ENCODE data around the gene ZNF333. TPM values are rescaled to one million over a fixed set of nuclear protein-coding genes. Genes with fewer than 3 reads are reported as not detected.

Gene ZNF333
- total RNA-seq, 2 experiments from 2014 or later: 15.5 to 17.6 TPM

DNA sequence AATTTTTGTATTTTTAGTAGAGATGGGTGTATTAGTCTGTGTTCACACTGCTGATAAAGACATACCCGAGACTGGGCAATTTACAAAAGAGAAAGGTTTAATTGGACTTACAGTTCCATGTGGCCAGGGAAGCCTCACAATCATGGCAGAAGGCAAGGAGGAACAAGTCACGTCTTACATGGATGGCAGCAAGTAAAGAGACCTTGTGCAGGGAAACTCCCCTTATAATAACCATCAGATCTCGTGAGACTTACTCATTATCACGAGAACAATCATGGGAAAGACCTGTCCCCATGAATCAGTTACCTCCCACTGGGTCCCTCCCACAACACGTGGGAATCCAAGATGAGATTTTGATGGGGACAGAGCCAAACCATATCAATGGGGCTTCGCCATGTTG, 14.6 kb downstream of the ZNF333 start:
- Histone ChIP-seq H3K9me3 (ENCODE audit: control insufficient read depth in 1 of 2, insufficient read depth in 1 of 2, low read length in 2 of 2) (no peaks in the 10 kb centered on the region), H3K4me3 (ENCODE audit: low read length) (no peak overlapping the region), H3K27ac (ENCODE audit: low read depth in 1 of 2, low read length in 2 of 2) (no peak overlapping the region), H3K36me3 (ENCODE audit: insufficient read depth, low read length) (peaks cover 80% of the 10 kb centered on the region), H3K4me1 (ENCODE audit: insufficient read depth, low read length) (no peaks in the 10 kb centered on the region), H3K27me3 (ENCODE audit: control insufficient read depth in 1 of 2, insufficient read depth in 2 of 2, low read length in 2 of 2) (no peaks in the 10 kb centered on the region)
- intact Hi-C loops (cut with DNase I, micrococcal nuclease): no loop called here
- H3K9me3 Mint-ChIP-seq: no peaks in the 10 kb centered on the region
- DNase-seq (no peak), ATAC-seq (ENCODE audit: poor library complexity) (no peak)
- no peak overlapping the region for H3K4me3 Mint-ChIP-seq
- no peaks in the 10 kb centered on the region for H3K4me1 Mint-ChIP-seq (ENCODE audit: low read depth)
- H3K27me3 Mint-ChIP-seq: no peaks in the 10 kb centered on the region
- no peak for TF ChIP-seq CTCF (IDR thresholded peaks at IDR 0.05)
- CTCF ChIA-PET: no interaction called here
- peaks cover 96% of the 10 kb centered on the region for H3K36me3 Mint-ChIP-seq (ENCODE audit: low read depth)
- H3K27ac Mint-ChIP-seq: no peak overlapping the region
- POLR2A ChIA-PET: no interaction called here

DNA sequence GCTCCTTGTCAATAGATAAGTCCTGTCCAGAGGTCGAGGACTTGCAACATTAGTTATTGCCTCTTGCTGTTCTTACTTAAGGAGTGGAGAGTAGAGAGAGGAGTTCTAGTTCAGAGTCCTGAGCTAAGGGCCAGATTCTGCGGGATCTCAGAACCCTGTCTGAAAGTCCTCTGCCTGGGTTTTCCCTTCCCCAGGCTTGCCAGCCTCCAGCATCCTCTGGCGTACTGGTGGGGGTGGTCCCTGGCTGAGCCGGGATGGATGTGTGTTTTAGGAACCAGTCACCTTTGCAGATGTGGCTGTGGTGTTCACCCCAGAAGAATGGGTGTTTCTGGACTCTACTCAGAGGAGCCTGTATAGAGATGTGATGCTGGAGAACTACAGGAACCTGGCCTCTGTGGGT, 26.0 kb downstream of the ZNF333 start:
- no peak overlapping the region for H3K27ac ChIP-seq (ENCODE audit: low read depth in 1 of 2, low read length in 2 of 2)
- POLR2A ChIA-PET: no interaction called here
- no peak for TF ChIP-seq CTCF (IDR thresholded peaks at IDR 0.05)
- no peaks in the 10 kb centered on the region for H3K4me1 ChIP-seq (ENCODE audit: insufficient read depth, low read length)
- H3K36me3 ChIP-seq (ENCODE audit: insufficient read depth, low read length): peaks cover 59% of the 10 kb centered on the region
- Mint-ChIP-seq H3K27me3 (no peaks in the 10 kb centered on the region), H3K36me3 (ENCODE audit: low read depth) (peaks cover 99% of the 10 kb centered on the region), H3K9me3 (peaks cover 26% of the 10 kb centered on the region), H3K4me1 (ENCODE audit: low read depth) (no peaks in the 10 kb centered on the region), H3K27ac (no peak overlapping the region), H3K4me3 (no peak overlapping the region)
- peaks cover 61 to 67% of the 10 kb centered on the region in 2 experiments for H3K9me3 ChIP-seq (ENCODE audit: control insufficient read depth in 1 of 2, insufficient read depth in 1 of 2, low read length in 2 of 2)
- intact Hi-C loops (cut with DNase I, micrococcal nuclease): no loop called here
- DNase-seq: no peak
- ATAC-seq (ENCODE audit: poor library complexity): no peak
- no peaks in the 10 kb centered on the region for H3K27me3 ChIP-seq (ENCODE audit: control insufficient read depth in 1 of 2, insufficient read depth in 2 of 2, low read length in 2 of 2)
- CTCF ChIA-PET: no interaction called here
- H3K4me3 ChIP-seq (ENCODE audit: low read length): no peak overlapping the region

DNA sequence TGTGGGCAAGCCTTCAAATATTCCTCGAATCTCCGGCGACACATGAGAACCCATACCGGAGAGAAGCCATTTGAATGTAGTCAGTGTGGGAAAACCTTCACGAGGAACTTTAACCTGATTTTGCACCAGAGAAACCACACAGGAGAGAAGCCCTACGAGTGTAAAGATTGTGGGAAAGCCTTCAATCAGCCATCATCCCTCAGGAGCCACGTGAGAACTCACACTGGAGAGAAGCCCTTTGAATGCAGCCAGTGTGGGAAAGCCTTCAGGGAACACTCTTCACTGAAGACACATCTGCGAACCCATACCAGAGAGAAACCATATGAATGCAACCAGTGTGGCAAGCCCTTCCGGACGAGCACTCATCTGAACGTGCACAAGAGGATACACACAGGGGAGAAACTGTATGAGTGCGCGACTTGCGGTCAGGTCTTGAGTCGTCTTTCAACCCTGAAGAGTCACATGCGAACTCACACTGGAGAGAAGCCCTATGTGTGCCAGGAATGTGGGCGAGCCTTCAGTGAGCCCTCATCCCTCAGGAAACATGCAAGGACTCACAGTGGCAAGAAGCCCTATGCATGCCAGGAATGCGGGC, 28.8 kb downstream of the ZNF333 start:
- peaks cover 43% of the 10 kb centered on the region for H3K36me3 ChIP-seq (ENCODE audit: insufficient read depth, low read length)
- ATAC-seq (ENCODE audit: poor library complexity) (no peak), DNase-seq (no peak)
- TF ChIP-seq CTCF (IDR thresholded peaks at IDR 0.05): no peak
- Mint-ChIP-seq H3K27me3 (no peaks in the 10 kb centered on the region), H3K4me1 (ENCODE audit: low read depth) (no peaks in the 10 kb centered on the region), H3K4me3 (no peak overlapping the region), H3K36me3 (ENCODE audit: low read depth) (peaks cover 99% of the 10 kb centered on the region), H3K9me3 (peaks cover 31% of the 10 kb centered on the region), H3K27ac (no peak overlapping the region)
- no peak overlapping the region for H3K27ac ChIP-seq (ENCODE audit: low read depth in 1 of 2, low read length in 2 of 2)
- ChIA-PET CTCF (no interaction called here), POLR2A (no interaction called here)
- H3K27me3 ChIP-seq (ENCODE audit: control insufficient read depth in 1 of 2, insufficient read depth in 2 of 2, low read length in 2 of 2): no peaks in the 10 kb centered on the region
- H3K4me3 ChIP-seq (ENCODE audit: low read length): no peak overlapping the region
- intact Hi-C loops (cut with DNase I, micrococcal nuclease): no loop called here
- H3K4me1 ChIP-seq (ENCODE audit: insufficient read depth, low read length): no peaks in the 10 kb centered on the region
- peaks cover 55 to 88% of the 10 kb centered on the region in 2 experiments for H3K9me3 ChIP-seq (ENCODE audit: control insufficient read depth in 1 of 2, insufficient read depth in 1 of 2, low read length in 2 of 2)

All from CD4-positive, alpha-beta T cell (primary cell).